ENCODE measurements around the gene TST. TPM values are rescaled to one million over a fixed set of nuclear protein-coding genes. Genes with fewer than 3 reads are reported as not detected.

The TST gene
- total RNA-seq, 1 donor, result 17.1 TPM

- DNase-seq (ENCODE audit: low read depth), result no peak
- no peak overlapping the region for H3K4me3 ChIP-seq (ENCODE audit: low read depth, low read length)
- no peak for TF ChIP-seq CTCF (IDR thresholded peaks at IDR 0.05; ENCODE audit: insufficient read depth, low read length)
Measured at GRCh38 chr22:37023743-37024338, 4.6 kb upstream of the TST start.

GRCh38 chr22:37022483-37023337, 3.5 kb upstream of the TST start:
- no peak for DNase-seq (ENCODE audit: low read depth)
- no peak overlapping the region for H3K4me3 ChIP-seq (ENCODE audit: low read depth, low read length)
- TF ChIP-seq CTCF (IDR thresholded peaks at IDR 0.05; ENCODE audit: insufficient read depth, low read length), result no peak

- H3K4me3 ChIP-seq (ENCODE audit: low read depth, low read length), result no peak overlapping the region
- TF ChIP-seq CTCF (IDR thresholded peaks at IDR 0.05; ENCODE audit: insufficient read depth, low read length), result peak; percentile 78
- peak; percentile 41 for DNase-seq (ENCODE audit: low read depth)
Measured at GRCh38 chr22:37021710-37022482, 2.6 kb upstream of the TST start.

GRCh38 chr22:37021041-37021440, 1.8 kb upstream of the TST start:
- no peak for TF ChIP-seq CTCF (IDR thresholded peaks at IDR 0.05; ENCODE audit: insufficient read depth, low read length)
- DNase-seq (ENCODE audit: low read depth), result no peak
- H3K4me3 ChIP-seq (ENCODE audit: low read depth, low read length), result no peak overlapping the region

- DNase-seq (ENCODE audit: low read depth), result peak; percentile 60
- peak overlapping the region; percentile 83 for H3K4me3 ChIP-seq (ENCODE audit: low read depth, low read length)
- TF ChIP-seq CTCF (IDR thresholded peaks at IDR 0.05; ENCODE audit: insufficient read depth, low read length), result no peak
Measured at GRCh38 chr22:37020192-37020479, 889 bp upstream of the TST start.

- peak overlapping the region; percentile 83 for H3K4me3 ChIP-seq (ENCODE audit: low read depth, low read length)
- DNase-seq (ENCODE audit: low read depth), result peak; percentile 53
- TF ChIP-seq CTCF (IDR thresholded peaks at IDR 0.05; ENCODE audit: insufficient read depth, low read length), result no peak
Measured at GRCh38 chr22:37018815-37019308, 385 bp downstream of the TST start.

Measured in fibroblast of the aortic adventitia (primary cell).